Bronchial epithelial cell (primary cell): ENCODE data around the gene MBLAC1. TPM values are rescaled to one million over a fixed set of nuclear protein-coding genes. Genes with fewer than 3 reads are reported as not detected.
A peak's percentile ranks its signal among the peaks of the same experiment; 100 is the strongest.

Experiments used
- DNase-seq: peaks from one replicate; pipeline ENCODE4 v3.0.0-alpha.2; 2010; ENCODE audit warnings: low read depth
- FAIRE-seq: peaks from 2 replicates; lab custom pipeline; 2011; peaks lifted over from hg19 to GRCh38; lab: Jason Lieb, UNC
- H3K27me3 ChIP-seq: 2 replicates; pipeline ENCODE4 v1.5.1; 2011; ENCODE audit warnings: low read length; ENCODE audit not compliant: control insufficient read depth, insufficient read depth
- H3K36me3 ChIP-seq: 2 replicates; pipeline ENCODE4 v1.5.1; 2011; ENCODE audit warnings: low read length; ENCODE audit not compliant: control insufficient read depth, insufficient read depth
- H3K4me3 ChIP-seq: 2 replicates; pipeline ENCODE4 v1.5.1; 2011; ENCODE audit warnings: mild to moderate bottlenecking, low read depth, low read length, control low read depth
- CTCF ChIP-seq: IDR thresholded peaks from 2 replicates; pipeline ENCODE4 v1.5.1; 2011; ENCODE audit warnings: mild to moderate bottlenecking, moderate library complexity, low read length, control low read depth, inconsistent platforms; ENCODE audit not compliant: insufficient read depth, severe bottlenecking
- total RNA-seq: library from RNA; depleted of rRNA; stranded (reverse); fragments of >200 nt; gene quantifications from 2 replicates; pipeline ENCODE4 v1.2.1, GENCODE V29; 2014

MBLAC1 gene
- total RNA-seq, 1 donor from 2014 or later = 1.6 TPM

GRCh38 chr7:100160067-100160466, 33.3 kb downstream of the MBLAC1 start:
- FAIRE-seq (no peak), DNase-seq (no peak)
- Histone ChIP-seq H3K36me3 (peaks cover 13% of the 10 kb centered on the region), H3K27me3 (no peaks in the 10 kb centered on the region), H3K4me3 (no peak overlapping the region)
- TF ChIP-seq CTCF = no peak

GRCh38 chr7:100163006-100163531, 36.3 kb downstream of the MBLAC1 start:
- TF ChIP-seq CTCF = no peak
- Histone ChIP-seq H3K36me3 (no peaks in the 10 kb centered on the region), H3K4me3 (no peak overlapping the region), H3K27me3 (no peaks in the 10 kb centered on the region)
- peak; percentile 83 for DNase-seq
- FAIRE-seq = no peak

GRCh38 chr7:100163871-100164270, 37.1 kb downstream of the MBLAC1 start:
- Histone ChIP-seq H3K4me3 (no peak overlapping the region), H3K36me3 (no peaks in the 10 kb centered on the region), H3K27me3 (no peaks in the 10 kb centered on the region)
- no peak for TF ChIP-seq CTCF
- DNase-seq = no peak
- FAIRE-seq = no peak

- no peaks in the 10 kb centered on the region for H3K36me3 ChIP-seq
- DNase-seq (no peak), FAIRE-seq (no peak)
- peaks cover 6% of the 10 kb centered on the region for H3K27me3 ChIP-seq
- no peak overlapping the region for H3K4me3 ChIP-seq
- TF ChIP-seq CTCF = no peak
These were observed 39.7 kb downstream of the MBLAC1 start for GRCh38 chr7:100166317-100166940.

- FAIRE-seq = no peak
- no peak overlapping the region for H3K4me3 ChIP-seq
- no peak for TF ChIP-seq CTCF
- no peaks in the 10 kb centered on the region for H3K36me3 ChIP-seq
- peaks cover 6% of the 10 kb centered on the region for H3K27me3 ChIP-seq
- no peak for DNase-seq
These were observed 40.5 kb downstream of the MBLAC1 start for GRCh38 chr7:100166970-100167911.
